NB4 (cell line): ENCODE results near the gene OR2J2.

ENCODE experiments used
- MYC ChIP-seq: IDR thresholded peaks from 2 replicates; pipeline ENCODE4 v1.6.1; 2011; ENCODE audit warnings: low read depth, low read length
- POLR2A ChIP-seq: IDR thresholded peaks from 2 replicates; pipeline ENCODE4 v1.6.1; 2011; ENCODE audit warnings: mild to moderate bottlenecking; ENCODE audit not compliant: insufficient read length; ENCODE audit errors: extremely low read depth
- TF ChIP-seq, protein P1 (sequence below): IDR thresholded peaks from one replicate; pipeline ENCODE4 v1.5.1; 2012; ENCODE audit warnings: low read depth, low read length

GRCh38 chr6:29129326-29130012 lies 41.2 kb upstream of the OR2J2 start:
- TF ChIP-seq, protein P1, sequence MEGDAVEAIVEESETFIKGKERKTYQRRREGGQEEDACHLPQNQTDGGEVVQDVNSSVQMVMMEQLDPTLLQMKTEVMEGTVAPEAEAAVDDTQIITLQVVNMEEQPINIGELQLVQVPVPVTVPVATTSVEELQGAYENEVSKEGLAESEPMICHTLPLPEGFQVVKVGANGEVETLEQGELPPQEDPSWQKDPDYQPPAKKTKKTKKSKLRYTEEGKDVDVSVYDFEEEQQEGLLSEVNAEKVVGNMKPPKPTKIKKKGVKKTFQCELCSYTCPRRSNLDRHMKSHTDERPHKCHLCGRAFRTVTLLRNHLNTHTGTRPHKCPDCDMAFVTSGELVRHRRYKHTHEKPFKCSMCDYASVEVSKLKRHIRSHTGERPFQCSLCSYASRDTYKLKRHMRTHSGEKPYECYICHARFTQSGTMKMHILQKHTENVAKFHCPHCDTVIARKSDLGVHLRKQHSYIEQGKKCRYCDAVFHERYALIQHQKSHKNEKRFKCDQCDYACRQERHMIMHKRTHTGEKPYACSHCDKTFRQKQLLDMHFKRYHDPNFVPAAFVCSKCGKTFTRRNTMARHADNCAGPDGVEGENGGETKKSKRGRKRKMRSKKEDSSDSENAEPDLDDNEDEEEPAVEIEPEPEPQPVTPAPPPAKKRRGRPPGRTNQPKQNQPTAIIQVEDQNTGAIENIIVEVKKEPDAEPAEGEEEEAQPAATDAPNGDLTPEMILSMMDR, result no peak
- TF ChIP-seq POLR2A, result no peak
- TF ChIP-seq MYC, result no peak
